HepG2 (cell line): ENCODE measurements around the gene RABEP2. TPM values are rescaled to one million over a fixed set of nuclear protein-coding genes. Genes with fewer than 3 reads are reported as not detected.

Experiments used
- ATAC-seq: fragments of 200-7000 bp; cut with Tn5 transposase; 3 replicates; pipeline ENCODE4 v1.9.1; 2020; ENCODE audit warnings: mild to moderate bottlenecking, moderate library complexity
- BruUV-seq: library from RNA; stranded (reverse); fragments of 400-500 nt; replicated peaks from 2 replicates; lab custom pipeline; 2021; lab: Mats Ljungman, UMichigan
- CTCF ChIA-PET: fragments of 300-600 bp; formaldehyde crosslinking; extraction: SDS; loops from one replicate; lab custom pipeline; 2021; ENCODE audit warnings: low total read pairs, inconsistent platforms, low intra/inter-chr PET ratio; lab: Yijun Ruan, JAX
- POLR2A ChIA-PET: fragments of 350-600 bp; sonication (Branson Sonifier 250); formaldehyde crosslinking; loops from one replicate; lab custom pipeline; 2020; ENCODE audit warnings: antibody characterized with exemption, inconsistent platforms; lab: Yijun Ruan, JAX
- DNase-seq: peaks from one replicate; pipeline ENCODE4 v3.0.0-alpha.2; 2015; ENCODE audit warnings: low spot score
- FAIRE-seq: peaks from 3 replicates; lab custom pipeline; 2011; peaks lifted over from hg19 to GRCh38; lab: Jason Lieb, UNC
- H2AFZ ChIP-seq: one replicate; pipeline ENCODE4 v1.6.1; 2011; ENCODE audit warnings: low read length, inconsistent platforms
- H3K27ac ChIP-seq: fragments of 300-600 bp; 3 replicates; pipeline ENCODE4 v1.8.0; 2011; ENCODE audit warnings: mixed run types, mild to moderate bottlenecking, mixed read lengths, low read length, inconsistent platforms; ENCODE audit not compliant: insufficient read depth; ENCODE audit errors: extremely low read length
- H3K27me3 ChIP-seq, 2 experiments: fragments of 200-600 bp in 1 of 2; 2 replicates in 1 of 2; 3 replicates in 1 of 2; pipeline versions ENCODE4 v1.6.0 to v1.8.0; 2011; ENCODE audit warnings: low read length in 2 of 2, mild to moderate bottlenecking in 2 of 2, moderate library complexity in 2 of 2, inconsistent platforms in 1 of 2; ENCODE audit not compliant: insufficient read depth in 2 of 2, control insufficient read depth in 1 of 2
- H3K36me3 ChIP-seq, 2 experiments: fragments of 200-600 bp in 1 of 2; replicated peaks in 1 of 2; 2 replicates in 1 of 2; 3 replicates in 1 of 2; pipeline versions ENCODE4 v1.5.1 to v1.8.0; 2011; ENCODE audit warnings: low read length in 2 of 2, inconsistent platforms in 1 of 2; ENCODE audit not compliant: insufficient read depth in 2 of 2, control insufficient read depth in 1 of 2
- H3K4me1 ChIP-seq: 2 replicates; pipeline ENCODE4 v1.5.1; 2012; ENCODE audit warnings: low read length, inconsistent platforms; ENCODE audit not compliant: insufficient read depth
- H3K4me2 ChIP-seq: 2 replicates; pipeline ENCODE4 v1.6.0; 2011; ENCODE audit warnings: low read depth, low read length, inconsistent platforms
- H3K4me3 ChIP-seq, 3 experiments: fragments of 200-600 bp in 1 of 3; sonication (generic), shearing (Covaris generic) in 1 of 3; replicated peaks in 1 of 3; 2 replicates each; pipeline ENCODE4 v1.5.1; 2011 to 2016; ENCODE audit warnings: low read length in 3 of 3, inconsistent platforms in 2 of 3, low read depth in 2 of 3, mild to moderate bottlenecking in 2 of 3, control low read depth in 1 of 3, mixed read lengths in 1 of 3; ENCODE audit not compliant: insufficient read depth in 1 of 3
- H3K79me2 ChIP-seq: one replicate; pipeline ENCODE4 v1.6.1; 2011; ENCODE audit warnings: low read length, inconsistent platforms; ENCODE audit not compliant: insufficient read depth
- H3K9ac ChIP-seq: 2 replicates; pipeline ENCODE4 v1.6.0; 2011; ENCODE audit warnings: mild to moderate bottlenecking, low read depth, low read length, inconsistent platforms; ENCODE audit not compliant: insufficient read depth
- H3K9me3 ChIP-seq: 2 replicates; pipeline ENCODE4 v1.5.1; 2012; ENCODE audit warnings: mild to moderate bottlenecking, low read length
- H4K20me1 ChIP-seq: 2 replicates; pipeline ENCODE4 v1.6.0; 2011; ENCODE audit warnings: inconsistent platforms, mild to moderate bottlenecking, low read length, moderate library complexity; ENCODE audit not compliant: insufficient read depth
- ARNTL ChIP-seq: sonication (generic); formaldehyde crosslinking; IDR thresholded peaks from 2 replicates; pipeline ENCODE4 v1.4.0; 2020; ENCODE audit warnings: mild to moderate bottlenecking, missing genetic modification reagents
- DPF2 ChIP-seq: sonication (generic); formaldehyde crosslinking; IDR thresholded peaks from 2 replicates; pipeline ENCODE4 v1.4.0; 2020; ENCODE audit warnings: mild to moderate bottlenecking, low read depth, missing genetic modification reagents, borderline replicate concordance
- DR1 ChIP-seq: sonication (generic); formaldehyde crosslinking; IDR thresholded peaks from 2 replicates; pipeline ENCODE4 v1.8.0; 2021; ENCODE audit warnings: mild to moderate bottlenecking, missing genetic modification reagents, inconsistent platforms
- HES4 ChIP-seq: sonication (generic); formaldehyde crosslinking; IDR thresholded peaks from 2 replicates; pipeline ENCODE4 v1.9.0; 2021; ENCODE audit warnings: mild to moderate bottlenecking, missing genetic modification reagents, borderline replicate concordance
- MED8 ChIP-seq: sonication (generic); formaldehyde crosslinking; IDR thresholded peaks from 2 replicates; pipeline ENCODE4 v1.8.1; 2023; ENCODE audit warnings: mild to moderate bottlenecking, missing genetic modification reagents; ENCODE audit not compliant: insufficient replicate concordance
- NFRKB ChIP-seq: fragments of 450-650 bp; IDR thresholded peaks from 2 replicates; pipeline ENCODE4 v1.6.1; 2017
- RAD21 ChIP-seq: fragments of 450-650 bp; formaldehyde crosslinking; IDR thresholded peaks from 2 replicates; pipeline ENCODE4 v1.5.0; 2020; ENCODE audit warnings: mild to moderate bottlenecking
- STAG1 ChIP-seq: sonication (generic); formaldehyde crosslinking; IDR thresholded peaks from 2 replicates; pipeline ENCODE4 v1.4.0; 2020; ENCODE audit warnings: missing genetic modification reagents
- SUZ12 ChIP-seq: fragments of 150-350 bp; IDR thresholded peaks from 2 replicates; pipeline ENCODE4 v1.6.1; 2014; ENCODE audit warnings: low read depth, low read length
- TBX2 ChIP-seq: sonication (generic); formaldehyde crosslinking; IDR thresholded peaks from 2 replicates; pipeline ENCODE4 v1.5.0; 2020; ENCODE audit warnings: missing genetic modification reagents, mild to moderate bottlenecking, borderline replicate concordance
- U2AF2 ChIP-seq: fragments of 200-400 bp; formaldehyde crosslinking; IDR thresholded peaks from 2 replicates; pipeline ENCODE4 v1.6.1; 2017; ENCODE audit warnings: low read depth, mild to moderate bottlenecking, low read length
- WIZ ChIP-seq: sonication (generic); formaldehyde crosslinking; IDR thresholded peaks from 2 replicates; pipeline ENCODE4 v1.5.1; 2020; ENCODE audit warnings: mild to moderate bottlenecking, missing genetic modification reagents
- XRCC5 ChIP-seq: fragments of 200-400 bp; formaldehyde crosslinking; optimal IDR thresholded peaks from 2 replicates; pipeline ENCODE3; 2017; ENCODE audit warnings: mild to moderate bottlenecking, low read length
- ZFP36 ChIP-seq: fragments of 150-350 bp; IDR thresholded peaks from 2 replicates; pipeline ENCODE4 v1.6.1; 2018; ENCODE audit warnings: borderline replicate concordance, low read length, low read depth; ENCODE audit not compliant: partially characterized antibody
- ZFP82 ChIP-seq: sonication (generic); formaldehyde crosslinking; IDR thresholded peaks from 2 replicates; pipeline ENCODE4 v1.5.1; 2020; ENCODE audit warnings: mild to moderate bottlenecking, missing genetic modification reagents, borderline replicate concordance
- ZNF251 ChIP-seq: sonication (generic); formaldehyde crosslinking; IDR thresholded peaks from 2 replicates; pipeline ENCODE4 v1.9.0; 2021; ENCODE audit warnings: mild to moderate bottlenecking, missing genetic modification reagents
- ZNF468 ChIP-seq: sonication (generic); formaldehyde crosslinking; IDR thresholded peaks from 2 replicates; pipeline ENCODE4 v1.8.0; 2022; ENCODE audit warnings: mild to moderate bottlenecking, moderate library complexity, missing genetic modification reagents
- ZNF530 ChIP-seq: sonication (generic); formaldehyde crosslinking; IDR thresholded peaks from 2 replicates; pipeline ENCODE4 v1.5.0; 2020; ENCODE audit warnings: low read depth, mild to moderate bottlenecking, missing genetic modification reagents
- ZNF563 ChIP-seq: sonication (generic); formaldehyde crosslinking; IDR thresholded peaks from 2 replicates; pipeline ENCODE4 v1.8.0; 2022; ENCODE audit warnings: mild to moderate bottlenecking, moderate library complexity, missing genetic modification reagents
- ZNF780A ChIP-seq: sonication (generic); formaldehyde crosslinking; IDR thresholded peaks from 2 replicates; pipeline ENCODE4 v1.8.0; 2022; ENCODE audit warnings: mild to moderate bottlenecking, missing genetic modification reagents, moderate library complexity
- WGBS: methylation state at CpG from one replicate; pipeline ENCODE4 v1.1.6; 2017; ENCODE audit warnings: low lambda C conversion rate; 5-methylcytosine and 5-hydroxymethylcytosine counted together
- in situ Hi-C: cut with HindIII; loops from 2 replicates; pipeline ENCODE4 v1.10.0; 2017; ENCODE audit warnings: low pct_unique_long_range_greater_than_20kb; ENCODE audit not compliant: extremely low pct_ligation_motif_present
- intact Hi-C: fragments of 100-400 bp; cut with micrococcal nuclease; formaldehyde crosslinking; loops from one replicate; pipeline ENCODE4 v1.10.0; 2022; ENCODE audit not compliant: unreplicated experiment
- polyA plus RNA-seq, 8 experiments: library from polyadenylated mRNA; depleted of rRNA in 3 of 8; stranded (reverse) in 7 of 8; unstranded in 1 of 8; fragments of >200 nt; fragmentation: Illumina TruSeq in 4 of 8; extraction: Trizol in 4 of 8; gene quantifications; 2 replicates each; pipeline versions ENCODE4 v1.2.1 to v1.2.3, GENCODE V29; 2011 to 2016; ENCODE audit warnings: low read depth in 4 of 8, missing spikeins in 1 of 8, mixed read lengths in 1 of 8; ENCODE audit not compliant: insufficient read depth in 1 of 8
- total RNA-seq, 5 experiments: library from RNA; depleted of rRNA; stranded (reverse); fragments of >200 nt; fragmentation: Illumina TruSeq; extraction: Trizol; gene quantifications; 2 replicates each; pipeline ENCODE4 v1.2.3, GENCODE V29; 2016; ENCODE audit warnings: low read depth in 1 of 5
- TF ChIP-seq, protein P1 (sequence below): sonication (generic); formaldehyde crosslinking; IDR thresholded peaks from 2 replicates; pipeline ENCODE4 v1.4.0; 2020; ENCODE audit warnings: mild to moderate bottlenecking, missing genetic modification reagents
- TF ChIP-seq, protein P2 (sequence below): sonication (generic); formaldehyde crosslinking; IDR thresholded peaks from 2 replicates; pipeline ENCODE4 v1.4.0; 2020; ENCODE audit warnings: missing genetic modification reagents

The RABEP2 gene
- total and polyA plus RNA-seq, 2 of the 13 experiments (the other 11 are each of a cell fraction or from before 2014, with no cell fraction given): 10.8 to 18.4 TPM

DNA sequence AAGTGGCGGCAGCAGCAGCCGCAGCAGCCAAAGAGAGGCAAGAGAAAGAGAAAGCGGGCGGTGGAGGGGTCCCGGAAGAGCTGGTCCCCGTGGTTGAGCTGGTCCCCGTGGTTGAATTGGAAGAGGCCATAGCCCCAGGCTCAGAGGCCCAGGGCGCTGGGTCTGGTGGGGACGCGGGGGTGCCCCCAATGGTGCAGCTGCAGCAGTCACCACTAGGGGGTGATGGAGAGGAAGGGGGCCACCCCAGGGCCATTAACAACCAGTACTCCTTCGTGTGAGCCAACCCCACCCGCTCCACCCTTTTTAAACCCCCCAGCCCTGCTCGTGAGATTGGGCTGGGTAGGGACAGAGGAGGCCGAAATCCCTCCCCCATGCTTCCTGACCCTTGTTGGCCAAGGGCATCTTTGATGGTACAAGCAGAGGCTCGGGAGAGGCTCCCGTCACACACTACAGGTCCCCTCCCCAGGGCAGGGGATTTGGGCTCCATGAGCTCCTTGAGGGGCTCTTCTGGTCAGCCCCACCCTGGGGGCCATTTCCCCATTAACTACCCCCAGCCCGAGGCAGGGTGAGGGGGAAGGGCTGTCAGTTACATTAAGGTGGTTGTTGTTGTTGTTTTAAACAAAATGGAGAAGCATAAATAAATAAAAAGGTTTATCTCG is 51.4 kb downstream of the RABEP2 start:
- Histone ChIP-seq H4K20me1 (no peaks in the 10 kb centered on the region), H3K9me3 (no peaks in the 10 kb centered on the region), H3K27ac (no peak overlapping the region), H3K9ac (no peak overlapping the region), H3K36me3 (peaks cover 42 to 58% of the 10 kb centered on the region in 2 experiments), H3K4me1 (no peaks in the 10 kb centered on the region), H2AFZ (no peak overlapping the region), H3K4me3 (no peak overlapping the region), H3K4me2 (no peak overlapping the region), H3K79me2 (no peaks in the 10 kb centered on the region), H3K27me3 (no peaks in the 10 kb centered on the region)
- DNase-seq (no peak), FAIRE-seq (no peak), ATAC-seq (peak; percentile 73)
- CTCF ChIA-PET: interaction anchor here (0.6 to 2.9 kb wide), 2 partner anchors 49 to 72 kb away, joined by 3 to 32 read pairs; no protein-coding TSS in a partner anchor
- in situ Hi-C loops: no loop called here
- BruUV-seq: TSS peak; percentile 36
- WGBS: 94% methylated on average over 17 of the region's 18 CpGs
- POLR2A ChIA-PET: interaction anchor here (1.0 to 3.2 kb wide), 4 partner anchors 8 to 73 kb away, joined by 3 to 15 read pairs (median 4); no protein-coding TSS in a partner anchor
- intact Hi-C loops: no loop called here
- TF ChIP-seq MED8: no peak
- no peak for TF ChIP-seq DPF2 (CRISPR knock-in tag)
- no peak for TF ChIP-seq ZNF468
- no peak for TF ChIP-seq ARNTL
- no peak for TF ChIP-seq NFRKB
- no peak for TF ChIP-seq ZNF780A (CRISPR knock-in tag)
- TF ChIP-seq SUZ12: no peak
- TF ChIP-seq TBX2: no peak
- no peak for TF ChIP-seq ZNF530 (CRISPR knock-in tag)
- TF ChIP-seq, protein P1, sequence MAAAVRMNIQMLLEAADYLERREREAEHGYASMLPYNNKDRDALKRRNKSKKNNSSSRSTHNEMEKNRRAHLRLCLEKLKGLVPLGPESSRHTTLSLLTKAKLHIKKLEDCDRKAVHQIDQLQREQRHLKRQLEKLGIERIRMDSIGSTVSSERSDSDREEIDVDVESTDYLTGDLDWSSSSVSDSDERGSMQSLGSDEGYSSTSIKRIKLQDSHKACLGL (CRISPR knock-in tag): no peak
- TF ChIP-seq DR1 (CRISPR knock-in tag): no peak
- TF ChIP-seq RAD21: peak; percentile 85
- TF ChIP-seq, protein P2, sequence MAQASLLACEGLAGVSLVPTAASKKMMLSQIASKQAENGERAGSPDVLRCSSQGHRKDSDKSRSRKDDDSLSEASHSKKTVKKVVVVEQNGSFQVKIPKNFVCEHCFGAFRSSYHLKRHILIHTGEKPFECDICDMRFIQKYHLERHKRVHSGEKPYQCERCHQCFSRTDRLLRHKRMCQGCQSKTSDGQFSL (CRISPR knock-in tag): peak; percentile 93
- no peak for TF ChIP-seq WIZ (CRISPR knock-in tag)
- TF ChIP-seq ZFP36: no peak
- 0 out of 2 replicates have a peak, but pooled peaks have one; percentile 52 for TF ChIP-seq ZNF563 (CRISPR knock-in tag)
- TF ChIP-seq XRCC5: peak; percentile 66
- no peak for TF ChIP-seq HES4 (CRISPR knock-in tag)
- no peak for TF ChIP-seq ZNF251 (CRISPR knock-in tag)
- no peak for TF ChIP-seq U2AF2
- no peak for TF ChIP-seq ZFP82 (CRISPR knock-in tag)
- TF ChIP-seq STAG1 (CRISPR knock-in tag): peak; percentile 66
